ENCODE data around the gene PSMC5. TPM values are rescaled to one million over a fixed set of nuclear protein-coding genes. Genes with fewer than 3 reads are reported as not detected.

The PSMC5 gene
- total RNA-seq, 1 donor from 2014 or later: 105 TPM

- H3K9me3 ChIP-seq: no peaks in the 10 kb centered on the region
- H3K27me3 ChIP-seq: no peaks in the 10 kb centered on the region
- intact Hi-C loops (cut with DNase I): no loop called here
- H3K36me3 ChIP-seq: peaks cover 73% of the 10 kb centered on the region
- no peak overlapping the region for H3K4me3 ChIP-seq
- no peak overlapping the region for H3K27ac ChIP-seq
- TF ChIP-seq, protein P1, sequence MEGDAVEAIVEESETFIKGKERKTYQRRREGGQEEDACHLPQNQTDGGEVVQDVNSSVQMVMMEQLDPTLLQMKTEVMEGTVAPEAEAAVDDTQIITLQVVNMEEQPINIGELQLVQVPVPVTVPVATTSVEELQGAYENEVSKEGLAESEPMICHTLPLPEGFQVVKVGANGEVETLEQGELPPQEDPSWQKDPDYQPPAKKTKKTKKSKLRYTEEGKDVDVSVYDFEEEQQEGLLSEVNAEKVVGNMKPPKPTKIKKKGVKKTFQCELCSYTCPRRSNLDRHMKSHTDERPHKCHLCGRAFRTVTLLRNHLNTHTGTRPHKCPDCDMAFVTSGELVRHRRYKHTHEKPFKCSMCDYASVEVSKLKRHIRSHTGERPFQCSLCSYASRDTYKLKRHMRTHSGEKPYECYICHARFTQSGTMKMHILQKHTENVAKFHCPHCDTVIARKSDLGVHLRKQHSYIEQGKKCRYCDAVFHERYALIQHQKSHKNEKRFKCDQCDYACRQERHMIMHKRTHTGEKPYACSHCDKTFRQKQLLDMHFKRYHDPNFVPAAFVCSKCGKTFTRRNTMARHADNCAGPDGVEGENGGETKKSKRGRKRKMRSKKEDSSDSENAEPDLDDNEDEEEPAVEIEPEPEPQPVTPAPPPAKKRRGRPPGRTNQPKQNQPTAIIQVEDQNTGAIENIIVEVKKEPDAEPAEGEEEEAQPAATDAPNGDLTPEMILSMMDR (IDR thresholded peaks at IDR 0.05): no peak
- ATAC-seq (no peak), DNase-seq (no peak)
- H3K4me1 ChIP-seq: peaks cover 24% of the 10 kb centered on the region
Observed at GRCh38 chr17:63828936-63829335, 1.7 kb downstream of the PSMC5 start.

GRCh38 chr17:63830278-63830677 lies 3.0 kb downstream of the PSMC5 start:
- peaks cover 73% of the 10 kb centered on the region for H3K36me3 ChIP-seq
- H3K4me1 ChIP-seq: peaks cover 30% of the 10 kb centered on the region
- H3K4me3 ChIP-seq: no peak overlapping the region
- ATAC-seq (no peak), DNase-seq (no peak)
- intact Hi-C loops (cut with DNase I): no loop called here
- H3K27ac ChIP-seq: no peak overlapping the region
- TF ChIP-seq, protein P1 (IDR thresholded peaks at IDR 0.05): no peak
- no peaks in the 10 kb centered on the region for H3K9me3 ChIP-seq
- no peaks in the 10 kb centered on the region for H3K27me3 ChIP-seq

DNA sequence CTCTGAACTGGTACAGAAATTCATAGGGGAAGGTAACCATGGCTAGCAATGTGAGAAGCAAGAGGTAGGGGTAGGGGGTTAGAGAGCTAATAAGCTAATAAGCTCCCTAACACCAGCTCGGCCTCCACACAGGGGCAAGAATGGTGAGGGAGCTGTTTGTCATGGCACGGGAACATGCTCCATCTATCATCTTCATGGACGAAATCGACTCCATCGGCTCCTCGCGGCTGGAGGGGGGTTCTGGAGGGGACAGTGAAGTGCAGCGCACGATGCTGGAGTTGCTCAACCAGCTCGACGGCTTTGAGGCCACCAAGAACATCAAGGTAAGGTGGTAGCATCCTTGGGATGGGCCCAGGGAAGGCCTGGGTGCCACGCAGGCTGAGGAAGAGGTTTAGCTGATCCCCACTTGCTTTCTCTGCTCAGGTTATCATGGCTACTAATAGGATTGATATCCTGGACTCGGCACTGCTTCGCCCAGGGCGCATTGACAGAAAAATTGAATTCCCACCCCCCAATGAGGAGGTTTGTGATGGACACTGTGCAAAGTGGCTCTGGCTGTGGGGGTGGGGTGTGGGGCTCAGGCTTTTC lies 3.8 kb downstream of the PSMC5 start:
- no peak for ATAC-seq
- TF ChIP-seq, protein P1 (IDR thresholded peaks at IDR 0.05): no peak
- DNase-seq: no peak
- H3K27ac ChIP-seq: no peak overlapping the region
- H3K4me3 ChIP-seq: no peak overlapping the region
- H3K4me1 ChIP-seq: peaks cover 23% of the 10 kb centered on the region
- H3K27me3 ChIP-seq: no peaks in the 10 kb centered on the region
- no peaks in the 10 kb centered on the region for H3K9me3 ChIP-seq
- peaks cover 74% of the 10 kb centered on the region for H3K36me3 ChIP-seq
- intact Hi-C loops (cut with DNase I): no loop called here

- Histone ChIP-seq H3K36me3 (peaks cover 78% of the 10 kb centered on the region), H3K9me3 (no peaks in the 10 kb centered on the region), H3K27me3 (no peaks in the 10 kb centered on the region), H3K27ac (no peak overlapping the region), H3K4me1 (peaks cover 19% of the 10 kb centered on the region), H3K4me3 (no peak overlapping the region)
- TF ChIP-seq, protein P1 (IDR thresholded peaks at IDR 0.05): no peak
- intact Hi-C loops (cut with DNase I): no loop called here
- no peak for ATAC-seq
- no peak for DNase-seq
Observed at GRCh38 chr17:63831505-63831904, 4.3 kb downstream of the PSMC5 start.

- Histone ChIP-seq H3K4me1 (peaks cover 19% of the 10 kb centered on the region), H3K27ac (no peak overlapping the region), H3K36me3 (peaks cover 83% of the 10 kb centered on the region), H3K9me3 (no peaks in the 10 kb centered on the region), H3K4me3 (no peak overlapping the region), H3K27me3 (no peaks in the 10 kb centered on the region)
- DNase-seq (no peak), ATAC-seq (no peak)
- TF ChIP-seq, protein P1 (IDR thresholded peaks at IDR 0.05): no peak
- intact Hi-C loops (cut with DNase I): no loop called here
Observed at GRCh38 chr17:63832014-63832413, 4.8 kb downstream of the PSMC5 start.

- H3K9me3 ChIP-seq: no peaks in the 10 kb centered on the region
- H3K4me1 ChIP-seq: peaks cover 19% of the 10 kb centered on the region
- ATAC-seq (no peak), DNase-seq (no peak)
- no peak overlapping the region for H3K4me3 ChIP-seq
- TF ChIP-seq, protein P1 (IDR thresholded peaks at IDR 0.05): no peak
- intact Hi-C loops (cut with DNase I): no loop called here
- no peak overlapping the region for H3K27ac ChIP-seq
- H3K36me3 ChIP-seq: peaks cover 88% of the 10 kb centered on the region
- H3K27me3 ChIP-seq: no peaks in the 10 kb centered on the region
Observed at GRCh38 chr17:63832455-63832854, 5.2 kb downstream of the PSMC5 start.

All from upper lobe of right lung (tissue), 1 donor.